RPMI8226 (cell line): ENCODE results near the gene CFAP54.

ENCODE experiments used
- DNase-seq: peaks from one replicate; pipeline ENCODE4 v3.0.0-alpha.2; 2015

CFAP54 gene

DNA sequence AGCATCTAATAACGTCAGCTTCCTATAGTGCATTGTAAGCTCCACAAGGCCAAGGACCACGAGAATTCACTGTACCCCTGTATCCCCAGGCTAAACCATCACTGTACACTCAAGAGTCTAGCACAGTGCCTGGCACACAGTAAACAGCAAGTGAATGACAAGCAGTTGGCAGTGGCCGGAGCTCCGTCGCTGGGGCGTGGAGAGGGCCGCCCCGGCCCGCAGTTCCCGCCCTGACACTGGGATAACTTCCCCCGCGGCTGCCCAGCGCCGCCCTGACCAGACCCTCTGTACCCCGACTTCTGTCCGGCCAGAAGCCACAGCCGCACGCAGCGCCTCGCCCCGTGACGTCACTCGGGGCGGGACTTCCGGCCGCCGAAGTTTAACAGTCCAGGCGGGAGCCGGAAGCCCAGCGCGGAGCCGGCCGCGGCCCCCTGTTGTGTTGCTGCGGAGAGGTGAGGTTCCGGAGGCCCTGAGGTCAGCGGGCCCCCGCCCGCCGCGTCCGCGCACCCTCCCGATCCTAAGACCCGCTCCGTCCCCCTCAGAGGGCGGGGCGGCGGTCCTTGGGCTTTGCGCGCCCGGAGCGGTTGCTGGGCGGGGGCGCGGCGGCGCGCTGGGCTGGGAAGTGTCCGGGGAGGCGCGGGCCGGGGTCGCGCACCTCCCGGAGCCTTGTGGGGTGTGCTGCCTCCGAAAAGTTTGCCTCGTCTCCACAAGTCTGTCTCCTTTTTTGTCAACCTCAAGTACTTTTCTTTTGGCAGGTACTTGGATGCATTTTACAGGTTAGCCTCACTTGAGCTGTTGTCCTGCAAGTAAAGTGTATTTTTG lies 417.7 kb downstream of the CFAP54 start, which contains the start of gene NEDD1:
Gene NEDD1 (plus strand): TSS at position 409 of the 822 bp plus-strand sequence. CDS start 2,503 bp downstream, outside the sequence.
- DNase-seq: peak; percentile 88

DNA sequence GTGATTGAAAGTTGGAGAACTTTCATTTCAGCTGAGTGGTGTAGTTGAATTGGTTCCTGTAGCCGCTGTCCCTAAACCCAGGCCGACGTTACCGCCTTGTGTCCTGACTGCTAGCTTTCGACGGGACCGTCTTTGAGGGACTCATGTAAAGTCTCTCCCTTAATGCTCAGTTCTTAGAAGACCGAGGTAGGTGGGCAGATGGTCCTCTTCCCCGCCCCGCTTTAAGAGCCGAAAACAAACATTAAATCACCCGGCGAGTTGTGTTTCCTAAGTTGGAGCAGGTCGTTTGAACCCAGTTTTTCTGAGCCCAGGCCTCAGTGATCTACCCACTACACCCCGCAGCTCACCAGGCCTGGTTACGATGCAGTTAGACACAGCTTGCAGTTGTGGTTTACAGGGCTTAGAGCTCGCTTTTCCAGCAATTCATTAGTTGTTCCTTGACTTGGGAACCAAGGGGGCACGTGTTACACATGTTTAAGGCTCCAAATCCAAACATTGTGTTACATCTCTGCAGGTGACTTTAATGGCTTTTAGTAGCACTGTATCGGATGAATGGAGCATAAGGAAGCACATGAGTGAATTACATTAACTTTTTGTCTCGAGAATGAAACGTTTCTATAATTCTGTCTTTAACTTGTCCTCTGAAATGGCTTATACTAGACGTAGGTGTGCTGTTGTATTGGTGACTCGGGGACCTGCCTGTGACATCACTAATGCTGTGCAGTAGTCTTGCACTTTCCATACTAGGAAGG lies 418.5 kb downstream of the CFAP54 start:
- DNase-seq: peak; percentile 34

DNA sequence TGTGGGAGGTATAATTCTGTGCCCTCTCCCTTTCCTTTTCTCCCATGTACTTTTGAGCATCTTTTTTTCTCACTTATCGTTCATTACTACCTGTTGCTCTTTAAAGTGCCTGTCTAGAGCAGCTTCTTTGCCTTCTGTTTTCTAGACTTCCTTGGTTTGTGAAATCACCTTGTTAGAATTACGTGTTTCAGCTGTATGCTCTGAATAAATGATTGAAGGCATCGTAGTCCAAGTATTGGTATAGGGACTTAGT lies 419.0 kb downstream of the CFAP54 start:
- DNase-seq: no peak

DNA sequence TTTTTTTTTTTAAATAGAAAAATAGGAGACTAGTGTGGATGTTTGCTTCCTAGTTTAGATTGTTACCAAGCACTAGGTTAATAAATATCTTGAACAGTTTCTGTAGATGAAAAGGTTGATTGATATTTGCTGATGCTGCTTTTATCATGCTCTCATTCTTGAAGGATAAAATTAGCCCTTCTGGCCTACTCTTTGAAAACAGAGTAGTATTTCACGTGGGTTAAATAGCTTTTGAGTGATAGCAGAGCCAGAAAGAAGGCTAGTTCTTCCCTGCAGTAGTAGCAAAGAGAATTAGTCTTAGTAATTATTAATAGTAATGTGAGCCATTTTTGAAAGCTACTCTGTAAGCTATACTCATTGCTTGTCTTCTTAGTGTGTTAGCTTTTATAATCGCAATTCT lies 422.9 kb downstream of the CFAP54 start:
- DNase-seq: no peak

- DNase-seq: no peak
These were observed 423.6 kb downstream of the CFAP54 start for GRCh38 chr12:96912943-96913342.

GRCh38 chr12:96919510-96920210 lies 430.3 kb downstream of the CFAP54 start:
- no peak for DNase-seq
